Heart left ventricle (tissue), 13 donors: ENCODE results near the gene KLHL2.

Experiments used
- POLR2A ChIP-seq, 2 donors: fragments of 450-650 bp; IDR thresholded peaks; one replicate each; pipeline ENCODE4 v1.6.1; 2017; ENCODE audit warnings: antibody characterized with exemption in 2 of 2, mild to moderate bottlenecking in 2 of 2, moderate library complexity in 2 of 2
- TF ChIP-seq, protein P1 (sequence below), 12 donors: fragments of 200-600 bp; sonication (generic) in 4 of 12; IDR thresholded peaks; one replicate each; pipeline versions ENCODE4 v1.5.0 to v1.8.0; 2018 to 2022; ENCODE audit warnings: antibody characterized with exemption in 12 of 12, mild to moderate bottlenecking in 5 of 12
- donor health status: ischemic (EF 13 %, LVEDD 7.1; RV severe dilation, severe dysfunction).
- donor health status: DM: no; HTN: yes; CAD: no.
- donor health status: DM: no; HTN: no; CAD: no.
- donor health status: ischemic (EF 25% LVEDD 6.9; RV normal size, moderate dysfunction).
- donor health status: ischemic (EF 25% LVEDD 5.7; RV mildly dilated, moderate dysfunction).
- donor health status: ischemic (EF 35%, LVEDD 5.7; RV mildly dilated, moderate dysfunction).
- donor health status: nonischemic (EF 11% LVEDD 7.7; RV severe dilation, severe dysfunction).
- donor health status: DM: yes; HTN: yes; CAD: no.
- donor health status: PGD.
- donor health status: ischemic (EF 29% LVEDD 5.4; RV normal size, mild dysfunction).
- donor health status: nonischemic (EF 23%, LVEDD 6.1; RV moderate dilation, normal function).

- TF ChIP-seq, protein P1, sequence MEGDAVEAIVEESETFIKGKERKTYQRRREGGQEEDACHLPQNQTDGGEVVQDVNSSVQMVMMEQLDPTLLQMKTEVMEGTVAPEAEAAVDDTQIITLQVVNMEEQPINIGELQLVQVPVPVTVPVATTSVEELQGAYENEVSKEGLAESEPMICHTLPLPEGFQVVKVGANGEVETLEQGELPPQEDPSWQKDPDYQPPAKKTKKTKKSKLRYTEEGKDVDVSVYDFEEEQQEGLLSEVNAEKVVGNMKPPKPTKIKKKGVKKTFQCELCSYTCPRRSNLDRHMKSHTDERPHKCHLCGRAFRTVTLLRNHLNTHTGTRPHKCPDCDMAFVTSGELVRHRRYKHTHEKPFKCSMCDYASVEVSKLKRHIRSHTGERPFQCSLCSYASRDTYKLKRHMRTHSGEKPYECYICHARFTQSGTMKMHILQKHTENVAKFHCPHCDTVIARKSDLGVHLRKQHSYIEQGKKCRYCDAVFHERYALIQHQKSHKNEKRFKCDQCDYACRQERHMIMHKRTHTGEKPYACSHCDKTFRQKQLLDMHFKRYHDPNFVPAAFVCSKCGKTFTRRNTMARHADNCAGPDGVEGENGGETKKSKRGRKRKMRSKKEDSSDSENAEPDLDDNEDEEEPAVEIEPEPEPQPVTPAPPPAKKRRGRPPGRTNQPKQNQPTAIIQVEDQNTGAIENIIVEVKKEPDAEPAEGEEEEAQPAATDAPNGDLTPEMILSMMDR (IDR thresholded peaks at IDR 0.05) = no peak
- TF ChIP-seq POLR2A (IDR thresholded peaks at IDR 0.05) = no peak
These were observed 159.7 kb downstream of the KLHL2 start for GRCh38 chr4:165367040-165367439.
